HG03159 (cell line): ENCODE results near the gene RIPK3.

Source experiments
- ATAC-seq: cut with Tn5 transposase; IDR thresholded peaks from one replicate; pipeline ENCODE4 v1.9.1; 2021; ENCODE audit warnings: mild to moderate bottlenecking, moderate library complexity; ENCODE audit not compliant: unreplicated experiment

Gene RIPK3

DNA sequence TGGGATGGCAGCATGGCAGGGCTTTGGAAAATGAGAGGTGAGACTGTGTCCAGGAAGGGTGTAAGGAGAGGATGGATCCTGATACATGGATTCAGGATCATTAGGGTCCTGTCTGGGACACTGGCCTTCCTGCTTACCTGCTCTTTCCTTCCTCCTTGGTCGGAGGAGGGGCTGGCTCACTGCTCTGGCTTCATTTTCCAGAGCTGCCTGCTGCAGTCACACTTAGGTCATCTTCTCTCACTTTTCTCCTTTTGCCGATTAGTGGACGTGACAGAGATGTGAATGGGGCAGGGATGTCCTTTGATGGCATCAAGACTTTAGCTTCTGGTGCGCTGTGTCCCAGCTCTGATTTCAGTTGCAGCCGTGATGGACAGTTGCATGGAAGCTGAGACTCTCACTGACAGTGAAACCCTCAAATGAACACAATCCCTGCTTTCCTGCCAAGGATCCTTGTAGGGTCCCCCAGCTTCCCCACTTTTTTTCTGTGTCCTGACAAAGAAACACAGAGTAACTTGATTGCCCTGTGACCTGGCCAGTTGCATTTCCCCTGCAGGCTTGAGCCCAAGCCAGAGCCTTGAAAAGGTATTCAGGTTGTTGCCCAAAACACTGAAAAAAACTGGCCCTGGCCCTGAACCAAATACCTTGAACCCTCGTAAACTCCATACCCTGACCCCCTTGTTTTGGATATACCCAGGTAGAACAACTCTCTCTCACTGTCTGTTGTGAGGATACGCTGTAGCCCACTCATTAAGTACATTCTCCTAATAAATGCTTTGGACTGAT is 31.3 kb downstream of the RIPK3 start:
- ATAC-seq, result no peak

DNA sequence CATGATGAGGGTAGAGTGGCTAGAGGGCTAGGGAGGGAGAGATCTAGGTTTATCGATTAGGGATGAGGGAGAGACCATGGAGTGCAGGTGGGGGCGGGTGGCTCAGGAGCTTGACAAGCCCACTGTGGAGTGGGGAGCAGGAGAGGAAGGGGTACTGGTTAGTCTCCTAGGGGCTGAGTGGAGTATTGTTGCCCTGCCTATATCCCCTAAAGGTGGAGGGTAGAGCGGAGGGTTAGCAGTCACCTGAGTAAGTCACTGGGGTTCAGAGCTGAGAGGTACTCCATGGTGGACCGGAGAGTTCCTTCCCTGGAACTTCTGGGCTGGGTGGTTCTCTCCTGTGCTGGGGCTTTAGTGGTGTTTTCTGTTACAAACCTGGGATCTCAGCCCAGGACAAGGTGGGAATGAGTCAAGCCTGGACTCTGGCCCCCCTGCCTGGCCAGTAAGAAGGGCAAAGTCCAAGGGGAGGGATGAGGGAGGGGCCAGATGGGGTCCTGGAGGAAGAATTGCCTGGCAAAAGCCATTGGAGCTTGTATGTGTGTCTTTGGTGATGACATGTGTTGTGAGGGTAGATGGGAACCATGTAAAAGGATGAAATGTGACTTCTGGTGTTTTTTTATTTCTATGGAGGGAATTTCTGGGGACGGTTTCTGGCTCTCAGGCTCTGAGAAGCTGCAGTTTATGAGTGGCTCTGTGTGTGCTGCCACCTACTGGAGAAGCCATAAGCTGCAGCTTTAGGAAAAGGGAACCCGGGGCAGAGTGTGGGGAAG is 32.0 kb downstream of the RIPK3 start, which contains the start of gene CIDEB:
TSS of gene CIDEB (minus strand) at position 403 of the 767 bp plus-strand sequence. CDS start at position 284, 119 bp downstream.
- no peak for ATAC-seq

DNA sequence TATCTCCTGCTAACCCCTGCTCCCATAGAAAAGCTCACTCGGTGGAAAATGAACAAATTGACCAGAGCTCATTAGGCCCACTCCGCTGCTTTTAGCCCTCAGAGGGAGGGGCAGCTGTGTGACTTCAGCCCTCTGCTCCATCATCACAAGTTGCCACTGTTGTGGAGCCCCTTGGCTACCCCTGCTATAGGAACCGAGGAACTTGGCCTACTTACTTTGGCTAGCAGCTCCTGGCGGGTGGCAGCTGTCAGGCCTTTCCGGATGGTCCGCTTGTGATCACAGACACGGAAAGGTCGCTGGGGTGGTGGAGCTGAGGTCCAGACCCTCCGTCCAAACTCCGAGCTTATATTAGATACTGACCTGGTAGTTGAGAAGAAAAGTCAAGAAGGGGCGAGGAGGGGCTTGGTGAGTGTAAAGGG is 32.6 kb downstream of the RIPK3 start:
- ATAC-seq, result no peak

DNA sequence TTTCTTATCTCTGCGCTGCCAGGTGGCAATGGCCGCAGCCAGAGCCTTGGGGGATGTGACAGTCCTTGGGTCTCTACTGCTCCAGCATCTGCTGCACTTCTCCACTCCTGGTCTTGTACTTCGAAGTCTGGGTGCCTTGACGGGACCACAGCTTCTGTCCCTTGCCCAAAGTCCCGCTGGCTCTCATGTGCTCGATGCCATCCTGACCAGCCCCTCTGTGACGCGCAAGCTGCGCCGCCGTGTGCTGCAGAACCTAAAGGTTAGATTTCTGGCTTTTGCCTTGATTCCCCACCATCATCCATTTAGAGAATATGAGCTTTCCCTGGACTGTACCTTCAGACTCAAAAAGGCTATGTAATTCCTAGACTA is 35.8 kb downstream of the RIPK3 start:
- no peak for ATAC-seq

DNA sequence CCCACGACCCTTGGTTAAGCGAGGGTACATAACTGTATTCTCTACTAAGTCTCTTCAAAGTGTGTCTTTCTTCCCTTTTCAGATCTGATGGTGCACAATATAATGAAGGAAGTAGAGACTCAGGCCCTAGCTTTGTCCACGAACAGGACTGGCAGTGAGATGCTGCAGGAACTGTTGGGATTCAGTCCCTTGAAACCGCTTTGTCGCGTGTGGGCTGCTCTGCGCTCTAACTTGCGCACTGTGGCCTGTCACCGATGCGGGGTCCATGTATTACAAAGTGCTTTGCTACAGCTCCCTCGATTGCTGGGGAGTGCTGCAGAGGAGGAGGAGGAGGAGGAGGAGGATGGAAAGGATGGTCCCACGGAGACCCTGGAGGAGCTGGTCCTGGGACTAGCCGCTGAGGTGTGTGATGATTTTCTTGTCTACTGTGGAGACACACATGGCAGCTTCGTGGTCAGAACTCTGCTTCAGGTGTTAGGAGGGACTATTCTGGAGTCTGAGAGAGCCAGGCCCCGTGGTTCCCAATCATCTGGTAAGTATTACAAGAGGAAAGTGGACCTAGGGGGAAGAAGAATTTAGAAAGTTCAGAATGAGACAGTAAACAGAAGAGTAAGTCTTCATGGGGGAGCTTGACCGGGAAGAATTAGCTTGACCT is 39.3 kb downstream of the RIPK3 start:
- ATAC-seq, result no peak

DNA sequence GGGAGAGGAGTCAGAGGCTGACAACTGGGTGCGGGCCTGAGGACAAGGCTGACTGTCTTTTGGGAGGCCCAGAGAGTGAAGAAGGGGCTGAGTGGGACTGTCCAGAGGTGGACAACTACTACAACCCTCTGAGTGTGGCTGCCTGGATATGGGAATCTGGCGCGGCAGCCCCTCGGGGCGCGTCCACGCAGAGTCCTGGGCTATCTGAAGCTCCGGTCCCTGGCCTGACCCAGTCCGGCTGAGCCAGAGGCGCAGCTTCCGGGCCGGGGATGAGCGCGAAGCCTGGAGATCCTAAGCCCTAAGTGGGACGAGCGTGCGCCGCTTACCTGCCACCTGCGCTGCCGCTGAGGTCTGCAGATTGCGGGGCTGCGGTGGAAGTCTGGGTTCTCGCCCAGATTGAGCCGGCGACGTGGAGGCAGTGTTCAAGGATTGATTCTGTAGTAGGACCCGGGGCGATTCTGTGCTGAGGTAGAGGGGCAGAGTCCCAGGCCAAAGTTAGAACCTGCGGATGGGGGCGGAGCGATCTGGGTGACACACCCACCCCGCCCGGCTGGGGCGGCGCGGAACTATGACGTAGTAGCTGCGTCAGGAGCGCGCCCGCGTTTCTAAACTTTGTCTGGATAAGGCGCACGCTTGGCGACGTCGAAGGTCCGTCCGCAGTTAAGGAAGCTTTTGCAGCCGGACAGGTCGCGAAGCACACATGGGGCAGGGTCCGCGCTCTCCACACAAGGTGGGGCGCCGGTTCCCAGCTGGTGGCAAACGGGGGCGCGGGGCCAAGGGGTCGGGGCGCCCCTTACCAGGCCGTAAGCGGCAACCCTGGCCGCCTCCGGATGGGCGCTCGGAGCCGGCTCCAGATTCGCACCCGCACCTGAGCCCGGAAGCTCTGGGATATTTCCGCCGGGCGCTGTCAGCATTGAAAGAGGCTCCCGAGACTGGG is 40.3 kb downstream of the RIPK3 start, which contains the start of the genes DHRS1 and NOP9:
TSS of gene DHRS1 (minus strand) at position 526 of the 937 bp plus-strand sequence. CDS start 674 bp downstream, outside the sequence.
TSS of gene NOP9 (plus strand) at position 596 of the 937 bp plus-strand sequence. CDS start at position 701, 105 bp downstream.
- peak; percentile 71 for ATAC-seq

DNA sequence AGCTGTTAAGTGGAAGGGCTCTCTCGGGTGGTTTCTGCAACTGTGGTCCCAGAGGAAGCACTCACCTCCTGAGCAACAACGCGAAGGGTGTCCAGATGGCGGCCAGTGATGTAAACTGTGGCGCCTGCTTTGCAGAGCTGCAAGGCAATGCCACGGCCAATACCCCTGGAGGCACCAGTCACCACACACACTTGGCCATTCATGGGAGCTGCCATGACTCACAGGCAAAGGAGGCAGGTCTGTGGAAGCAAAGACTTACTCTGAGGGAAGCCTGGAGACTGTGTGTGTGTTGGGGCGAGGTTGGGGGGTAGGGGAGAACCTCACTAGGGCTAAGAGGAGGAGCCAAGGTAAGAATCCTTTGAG is 40.9 kb downstream of the RIPK3 start:
- no peak for ATAC-seq

DNA sequence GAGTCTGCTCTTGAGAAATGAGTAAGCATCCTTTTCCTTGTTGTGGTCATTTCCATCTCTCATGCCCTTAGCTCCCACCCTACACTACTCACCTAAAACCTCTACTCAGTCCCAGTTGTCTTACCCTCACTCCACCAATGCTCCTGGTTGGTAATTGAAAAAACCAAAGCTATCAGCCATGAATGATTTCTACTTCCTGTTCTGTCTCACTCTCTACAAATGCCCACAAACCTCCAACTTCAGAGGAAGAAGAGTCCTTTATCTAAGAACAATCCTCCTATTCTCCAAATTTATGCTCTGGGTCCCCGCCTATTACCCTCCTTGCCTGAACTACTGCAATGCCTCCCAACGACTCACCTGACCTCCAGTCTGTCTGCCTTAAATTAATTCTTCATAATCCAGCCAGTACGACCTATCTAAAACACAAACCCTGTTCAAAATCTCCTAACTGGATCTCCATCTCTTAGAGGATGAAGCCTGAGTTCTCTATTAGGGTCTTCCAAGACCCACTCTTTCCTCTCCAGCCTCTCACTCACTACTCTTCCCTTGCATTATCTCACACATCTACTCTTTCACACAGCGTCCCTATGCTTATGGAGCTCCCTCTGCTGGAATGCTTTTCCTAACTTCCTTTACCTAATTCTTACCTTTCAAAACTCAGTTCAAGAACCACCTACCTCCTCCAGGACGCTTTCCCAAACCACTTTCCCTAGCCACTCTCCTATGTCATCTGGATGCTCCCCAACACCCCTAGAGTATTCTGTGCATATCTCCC is 42.4 kb downstream of the RIPK3 start:
- ATAC-seq, result peak; percentile 5

DNA sequence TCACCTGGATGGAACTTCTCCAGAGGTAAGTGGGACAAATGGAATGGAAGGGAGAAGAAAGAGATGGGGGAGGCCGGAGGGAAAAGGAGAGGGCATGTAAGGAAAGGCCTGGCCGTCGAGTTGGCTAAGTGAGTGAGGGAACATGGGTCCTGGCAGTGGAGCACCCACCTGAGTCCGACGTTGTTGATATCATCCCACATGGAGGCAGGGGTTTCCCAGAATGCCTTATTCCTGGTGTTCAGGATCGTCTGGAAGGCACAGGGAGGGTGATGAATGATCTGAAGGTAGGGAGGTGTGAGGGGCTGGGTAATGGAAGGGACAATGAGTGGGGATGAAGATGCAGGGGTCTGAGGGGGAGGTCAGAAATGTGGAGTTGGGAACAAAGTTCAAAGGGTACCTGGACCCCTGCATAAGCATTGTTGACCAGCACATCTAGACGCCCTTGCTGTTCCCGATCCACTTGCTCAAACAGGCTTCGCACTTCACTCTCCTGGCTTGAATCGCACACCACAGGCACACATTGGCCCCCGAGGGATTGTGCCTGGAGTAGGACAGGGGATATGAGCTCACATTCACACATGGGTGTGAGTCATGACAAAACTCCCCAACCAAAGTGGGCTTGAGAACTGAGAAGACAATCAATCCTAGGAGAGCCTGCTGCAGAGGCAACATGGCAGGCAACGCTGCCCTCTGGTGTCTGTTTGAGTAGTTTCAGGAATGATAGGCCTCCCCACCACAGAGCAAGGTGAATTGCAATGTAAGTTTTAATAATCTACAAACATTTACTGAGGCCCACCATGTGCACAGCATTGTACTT is 43.2 kb downstream of the RIPK3 start:
- ATAC-seq, result peak; percentile 47

DNA sequence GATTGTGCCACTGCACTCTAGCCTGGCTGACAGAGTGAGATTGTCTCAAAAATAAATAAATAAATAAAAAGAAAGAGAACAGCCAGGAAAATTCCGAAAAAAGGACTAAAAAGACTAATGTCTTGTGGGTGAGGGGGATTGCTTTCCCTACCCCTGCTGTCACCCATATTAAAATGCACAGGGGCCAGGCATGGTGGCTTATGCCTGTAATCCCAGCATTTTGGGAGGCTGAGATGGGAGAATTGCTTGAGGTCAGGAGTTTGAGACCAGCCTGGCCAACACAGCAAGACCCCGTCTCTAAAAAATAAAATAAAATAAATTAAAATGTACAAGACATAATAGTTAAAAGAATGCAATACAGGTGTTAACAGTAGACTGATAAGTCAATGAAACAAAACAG is 46.3 kb downstream of the RIPK3 start:
- ATAC-seq, result no peak

DNA sequence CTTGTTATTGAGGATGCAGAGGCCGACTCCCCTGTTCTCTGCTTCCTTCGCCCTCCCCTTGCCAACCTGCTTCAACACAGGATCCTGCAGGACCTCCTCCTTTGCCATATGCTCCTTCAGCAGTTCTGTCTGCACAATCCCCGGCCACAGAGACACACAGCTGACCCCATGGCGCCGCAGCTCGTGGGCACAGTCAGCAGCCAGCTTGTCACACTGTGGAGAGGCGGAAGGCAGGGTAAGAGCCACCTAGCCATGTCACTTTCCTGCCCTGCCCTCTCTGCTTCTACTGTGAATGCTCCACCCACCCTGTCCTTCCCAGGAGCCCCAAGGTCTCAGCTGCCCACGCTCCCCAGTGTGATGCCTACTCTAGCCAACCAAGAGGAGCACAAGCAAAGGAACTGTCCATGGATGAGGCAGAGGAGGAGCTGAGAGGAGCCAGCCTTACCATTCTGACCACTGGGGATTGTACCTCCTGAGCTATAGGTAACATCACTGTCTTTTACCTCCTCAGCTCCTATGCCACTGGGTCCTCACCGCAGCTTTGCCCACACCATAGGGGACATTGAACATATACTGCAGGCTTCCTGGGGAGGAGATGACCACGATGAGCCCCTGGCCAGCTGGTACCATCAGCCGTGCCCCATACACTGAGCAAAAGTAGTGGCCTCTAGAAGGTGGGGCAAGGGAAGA is 47.5 kb downstream of the RIPK3 start:
- no peak for ATAC-seq

DNA sequence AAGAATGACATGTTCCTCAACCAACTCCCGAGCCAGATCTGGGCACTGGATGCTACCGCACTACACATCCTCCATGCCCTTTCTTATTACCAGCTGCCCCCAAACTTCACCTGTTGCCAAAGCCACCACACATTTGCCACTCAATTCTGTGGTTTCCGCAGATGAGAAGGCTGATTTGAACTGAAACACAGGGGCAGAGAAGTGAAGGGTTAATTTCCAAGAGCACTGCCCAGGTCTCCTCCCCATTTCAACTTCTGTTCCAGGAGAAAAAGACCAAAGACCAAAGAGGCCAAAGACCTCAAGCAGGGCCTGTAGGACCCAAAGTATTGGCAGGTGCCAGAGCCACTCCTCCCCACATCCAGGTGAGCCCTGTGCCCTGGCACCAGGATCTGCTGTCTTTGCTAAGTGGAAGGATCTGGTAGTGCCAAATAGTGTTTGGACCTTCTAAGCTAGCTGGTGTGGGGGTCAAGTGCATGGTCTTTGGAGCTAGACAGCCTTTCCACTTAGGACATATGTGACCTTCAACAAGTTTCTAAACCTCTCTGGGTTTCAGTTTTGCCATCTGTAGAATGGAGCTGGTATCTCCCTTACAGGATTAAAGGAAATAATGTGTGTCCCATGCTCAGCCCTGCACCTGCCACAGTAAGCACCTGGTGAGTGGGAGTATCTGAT is 48.2 kb downstream of the RIPK3 start:
- no peak for ATAC-seq

DNA sequence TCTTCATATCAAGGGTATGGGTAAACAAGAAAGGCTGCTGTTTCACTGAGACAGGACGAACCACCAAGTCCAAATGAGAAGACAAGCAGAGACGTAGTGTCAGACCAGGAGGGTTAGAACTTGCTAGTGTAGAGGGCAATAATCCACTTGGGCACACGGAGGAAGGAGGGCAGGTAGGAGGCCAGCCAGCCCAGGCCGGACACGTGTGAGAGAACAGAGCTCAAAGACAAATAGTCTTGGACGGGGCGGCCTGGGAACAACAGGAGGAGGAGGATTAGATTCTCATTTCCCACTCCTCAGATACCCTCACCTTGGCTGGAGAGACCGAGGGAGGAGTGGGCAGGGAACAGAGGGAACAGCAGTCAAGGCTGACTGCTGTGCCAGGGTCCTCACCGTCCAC is 49.0 kb downstream of the RIPK3 start:
- ATAC-seq, result no peak

DNA sequence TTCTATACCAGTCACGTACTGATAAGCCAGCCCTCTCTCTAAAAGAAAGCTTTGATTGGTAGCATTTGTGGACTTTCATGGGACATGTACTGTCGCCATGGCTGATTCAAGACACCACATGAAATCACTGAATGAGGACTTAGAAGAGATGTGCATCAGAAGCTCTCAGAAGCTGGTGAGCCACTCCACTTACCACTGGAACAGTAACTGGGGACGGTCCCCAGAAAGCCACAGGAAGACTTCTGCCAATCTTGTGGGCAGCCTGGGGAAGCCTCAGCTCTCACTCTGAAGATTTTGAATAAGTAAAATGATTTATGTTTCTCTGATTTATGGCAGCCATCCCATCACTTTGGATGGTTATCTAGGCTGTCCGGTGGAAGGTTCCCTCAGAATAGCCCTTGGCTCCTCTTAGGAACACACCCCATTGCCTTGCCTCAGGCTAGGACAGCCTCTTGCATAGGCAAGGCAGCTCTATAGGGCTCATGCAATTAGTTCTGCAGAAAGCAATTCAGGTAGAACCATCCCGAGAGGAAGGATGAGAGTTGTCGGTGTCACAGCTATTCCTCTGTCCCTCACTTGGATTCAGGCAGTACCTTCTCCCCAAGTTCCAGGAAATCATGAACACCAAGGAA is 50.0 kb downstream of the RIPK3 start:
- no peak for ATAC-seq

DNA sequence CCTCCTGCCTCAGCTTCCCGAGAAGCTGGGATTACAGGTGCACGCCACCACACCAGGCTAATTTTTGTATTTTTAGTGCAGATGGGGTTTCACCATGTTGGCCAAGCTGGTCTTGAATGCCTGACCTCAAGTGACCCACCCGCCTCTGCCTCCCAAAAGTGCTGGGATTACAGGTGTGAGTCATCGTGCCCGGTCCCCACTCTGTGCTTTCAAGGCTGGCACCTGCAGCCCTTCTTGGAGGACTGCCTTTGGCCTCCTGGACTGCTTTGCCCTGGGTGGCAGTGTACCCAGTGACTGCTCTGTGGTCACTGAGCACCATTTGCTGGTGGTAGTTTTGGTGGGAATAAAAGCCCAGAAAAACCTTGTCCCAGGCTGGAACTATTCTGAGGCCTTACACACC is 52.8 kb downstream of the RIPK3 start:
- no peak for ATAC-seq
